Activated naive CD8-positive, alpha-beta T cell treated with anti-CD3 and anti-CD28 coated beads, Interleukin-2, amount 50 U/mL, for 24 hours (primary cell): ENCODE measurements around the gene SAPCD2.
"Not testable (repeated sequence)": the region's sequence is repeated elsewhere in the genome, so short reads cannot be mapped to it uniquely, and the experiment has no call there.

Experiments used
- ATAC-seq: fragments of 150-1000 bp; cut with Tn5 transposase; one replicate; pipeline ENCODE4 v1.10.0; 2021
- DNase-seq: peaks from one replicate; pipeline ENCODE4 v3.0.0; 2021
- H3K27ac Mint-ChIP-seq: one replicate; pipeline ENCODE4 v1.8.0; 2021; ENCODE audit warnings: mild to moderate bottlenecking, mixed read lengths
- H3K27me3 Mint-ChIP-seq: one replicate; pipeline ENCODE4 v1.8.0; 2021; ENCODE audit warnings: mixed read lengths
- H3K36me3 Mint-ChIP-seq: one replicate; pipeline ENCODE4 v1.8.0; 2021; ENCODE audit warnings: low read depth, mixed read lengths
- H3K4me1 Mint-ChIP-seq: one replicate; pipeline ENCODE4 v1.8.0; 2021; ENCODE audit warnings: mixed read lengths
- H3K4me3 Mint-ChIP-seq: one replicate; pipeline ENCODE4 v1.8.0; 2021; ENCODE audit warnings: mild to moderate bottlenecking, moderate library complexity, mixed read lengths
- H3K9me3 Mint-ChIP-seq: one replicate; pipeline ENCODE4 v1.8.0; 2021; ENCODE audit warnings: mixed read lengths

SAPCD2 gene, protein sequence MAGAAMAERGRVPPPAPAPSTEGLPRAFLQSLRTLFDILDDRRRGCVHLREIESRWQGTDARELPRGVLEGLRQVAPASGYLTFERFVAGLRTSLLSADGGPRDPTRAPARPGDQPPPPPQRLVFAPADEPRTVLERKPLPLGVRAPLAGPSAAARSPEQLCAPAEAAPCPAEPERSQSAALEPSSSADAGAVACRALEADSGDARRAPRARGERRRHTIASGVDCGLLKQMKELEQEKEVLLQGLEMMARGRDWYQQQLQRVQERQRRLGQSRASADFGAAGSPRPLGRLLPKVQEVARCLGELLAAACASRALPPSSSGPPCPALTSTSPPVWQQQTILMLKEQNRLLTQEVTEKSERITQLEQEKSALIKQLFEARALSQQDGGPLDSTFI

DNA sequence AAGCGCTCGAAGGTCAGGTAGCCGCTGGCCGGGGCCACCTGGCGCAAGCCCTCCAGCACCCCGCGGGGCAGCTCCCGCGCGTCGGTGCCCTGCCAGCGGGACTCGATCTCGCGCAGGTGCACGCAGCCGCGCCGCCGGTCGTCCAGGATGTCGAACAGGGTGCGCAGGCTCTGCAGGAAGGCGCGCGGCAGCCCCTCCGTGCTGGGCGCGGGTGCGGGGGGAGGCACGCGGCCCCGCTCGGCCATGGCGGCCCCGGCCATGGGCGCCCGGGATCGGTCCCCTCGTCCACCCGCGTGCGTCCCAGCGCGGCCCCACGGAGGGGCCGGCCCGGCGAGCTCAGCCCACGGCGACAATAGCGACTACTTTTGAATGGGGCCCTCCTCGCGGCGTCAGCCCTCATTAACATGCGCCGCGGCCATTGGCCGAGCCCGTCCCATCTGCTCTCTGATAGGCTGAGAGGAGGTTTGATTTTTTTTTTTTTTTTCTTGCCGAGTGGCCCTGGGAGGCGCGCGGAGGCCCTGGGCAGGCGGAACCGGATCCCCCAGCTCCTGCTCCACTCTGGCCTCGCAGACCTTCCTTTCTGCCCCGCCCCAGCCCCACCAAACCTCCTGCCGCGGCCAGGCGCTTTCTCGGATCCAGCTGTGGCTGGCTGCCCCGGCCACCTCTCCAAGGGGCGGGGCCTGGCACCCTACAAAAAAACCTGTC, at the start of gene SAPCD2:
TSS of gene SAPCD2 (minus strand) at position 357 of the 705 bp plus-strand sequence. CDS start at position 260, 97 bp downstream.
- Mint-ChIP-seq H3K27ac (peak within 1 kb of the TSS; percentile 72), H3K36me3 (no peaks in the 10 kb centered on the region), H3K9me3 (no peaks in the 10 kb centered on the region), H3K27me3 (no peaks in the 10 kb centered on the region), H3K4me1 (peaks cover 19% of the 10 kb centered on the region), H3K4me3 (peak within 1 kb of the TSS; percentile 77)
- peak; percentile 87 for ATAC-seq
- DNase-seq, result peak; percentile 81

GRCh38 chr9:137118092-137118603, 47.8 kb upstream of the SAPCD2 start:
- H3K9me3 Mint-ChIP-seq, H3K4me3 Mint-ChIP-seq, H3K27me3 Mint-ChIP-seq, H3K36me3 Mint-ChIP-seq, DNase-seq, ATAC-seq, H3K27ac Mint-ChIP-seq: not testable (repeated sequence)
- peaks cover 25% of the 10 kb centered on the region for H3K4me1 Mint-ChIP-seq

DNA sequence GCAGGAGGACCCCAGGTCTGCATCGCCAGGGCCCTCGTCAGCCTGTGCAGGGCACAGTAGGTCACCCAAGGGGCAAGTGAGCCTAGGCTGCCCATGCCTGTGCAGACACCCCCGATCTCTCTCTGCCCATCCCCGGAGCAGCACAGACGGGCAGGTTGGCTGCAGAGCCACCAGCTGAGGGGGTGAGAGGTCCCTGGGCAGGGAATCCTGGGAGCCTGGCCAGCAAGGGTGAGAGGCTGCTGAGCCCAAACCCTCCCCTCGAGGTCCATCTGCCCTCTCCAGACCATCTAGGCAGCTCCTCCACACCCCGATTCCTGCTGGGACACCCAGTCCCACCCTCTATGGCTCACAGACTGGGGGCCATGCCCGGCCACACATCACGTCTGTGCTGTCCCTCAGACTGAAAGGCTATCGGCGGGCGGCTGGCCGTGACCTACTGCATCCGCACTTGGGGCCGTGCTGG, 46.9 kb upstream of the SAPCD2 start:
- Mint-ChIP-seq H3K36me3 (peaks cover 2% of the 10 kb centered on the region), H3K27me3 (no peaks in the 10 kb centered on the region), H3K4me1 (peaks cover 23% of the 10 kb centered on the region), H3K27ac (no peak overlapping the region), H3K4me3 (no peak overlapping the region), H3K9me3 (no peaks in the 10 kb centered on the region)
- ATAC-seq, result no peak
- no peak for DNase-seq

- ATAC-seq (no peak), DNase-seq (no peak)
- Mint-ChIP-seq H3K4me3 (no peak overlapping the region), H3K27me3 (no peaks in the 10 kb centered on the region), H3K36me3 (peaks cover 2% of the 10 kb centered on the region), H3K9me3 (no peaks in the 10 kb centered on the region), H3K27ac (no peak overlapping the region), H3K4me1 (peaks cover 18% of the 10 kb centered on the region)
Measured at GRCh38 chr9:137116728-137117127, 46.4 kb upstream of the SAPCD2 start.

GRCh38 chr9:137116027-137116507, 45.7 kb upstream of the SAPCD2 start:
- Mint-ChIP-seq H3K9me3 (no peaks in the 10 kb centered on the region), H3K36me3 (peaks cover 2% of the 10 kb centered on the region), H3K4me3 (no peak overlapping the region), H3K4me1 (peaks cover 16% of the 10 kb centered on the region), H3K27me3 (no peaks in the 10 kb centered on the region), H3K27ac (no peak overlapping the region)
- DNase-seq (no peak), ATAC-seq (no peak)

GRCh38 chr9:137115394-137116026, 45.2 kb upstream of the SAPCD2 start:
- ATAC-seq, result no peak
- H3K36me3 Mint-ChIP-seq, result peaks cover 5% of the 10 kb centered on the region
- no peaks in the 10 kb centered on the region for H3K9me3 Mint-ChIP-seq
- H3K4me1 Mint-ChIP-seq, result peaks cover 16% of the 10 kb centered on the region
- peak overlapping the region; percentile 21 for H3K4me3 Mint-ChIP-seq
- no peak overlapping the region for H3K27ac Mint-ChIP-seq
- H3K27me3 Mint-ChIP-seq, result no peaks in the 10 kb centered on the region
- DNase-seq, result no peak

DNA sequence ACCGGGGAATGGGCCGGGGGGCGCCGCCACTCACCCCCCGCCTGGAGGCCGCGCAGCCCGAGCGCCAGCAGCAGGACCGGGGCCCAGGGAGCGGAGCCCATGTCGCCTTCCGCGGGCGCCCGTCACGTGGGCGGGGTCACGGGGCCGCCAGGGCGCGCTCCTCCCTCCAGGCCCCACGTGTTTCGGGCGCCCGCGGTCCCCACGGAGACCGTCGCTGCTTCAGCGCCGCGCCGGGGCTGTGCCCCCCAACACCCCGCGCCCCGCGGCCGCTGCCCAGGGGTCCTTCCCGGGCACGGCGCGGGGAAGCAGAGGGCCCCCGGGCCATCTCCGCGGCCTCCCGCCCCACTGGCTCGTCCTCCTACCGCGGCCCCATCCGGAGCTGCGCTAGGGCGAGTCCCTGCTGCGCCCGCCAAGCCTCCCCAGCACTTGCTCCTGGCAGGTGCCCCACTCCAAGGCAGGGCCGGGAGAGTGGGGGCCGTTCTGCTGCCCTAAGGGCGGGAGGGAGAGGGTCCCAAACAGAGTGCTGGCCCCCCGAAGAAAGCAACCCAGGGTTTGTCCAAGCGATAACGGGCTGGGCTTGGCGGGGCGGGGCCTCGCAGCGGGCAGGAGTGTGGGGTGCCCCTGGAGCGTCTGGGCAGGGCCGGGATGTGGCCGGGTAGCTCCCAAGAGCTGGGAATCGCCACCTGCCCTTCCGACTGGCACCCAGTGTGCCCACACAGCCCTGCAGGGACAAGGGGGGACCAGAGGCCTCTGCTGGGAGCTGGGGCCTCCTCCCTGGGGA, 44.4 kb upstream of the SAPCD2 start, which contains the start of gene DPP7:
TSS of gene DPP7 (minus strand) at position 121 of the 781 bp plus-strand sequence. CDS start at position 101, 20 bp downstream.
- DNase-seq (peak; percentile 85), ATAC-seq (peak; percentile 84)
- Mint-ChIP-seq H3K4me3 (peak within 1 kb of the TSS; percentile 78), H3K36me3 (peaks cover 5% of the 10 kb centered on the region), H3K4me1 (peaks cover 16% of the 10 kb centered on the region), H3K27ac (peak within 1 kb of the TSS; percentile 70), H3K27me3 (no peaks in the 10 kb centered on the region), H3K9me3 (no peaks in the 10 kb centered on the region)

GRCh38 chr9:137114220-137114612, 43.9 kb upstream of the SAPCD2 start:
- peak overlapping the region; percentile 68 for H3K4me3 Mint-ChIP-seq
- peaks cover 5% of the 10 kb centered on the region for H3K36me3 Mint-ChIP-seq
- peaks cover 13% of the 10 kb centered on the region for H3K4me1 Mint-ChIP-seq
- H3K27me3 Mint-ChIP-seq, result no peaks in the 10 kb centered on the region
- DNase-seq (no peak), ATAC-seq (no peak)
- H3K27ac Mint-ChIP-seq, result no peak overlapping the region
- no peaks in the 10 kb centered on the region for H3K9me3 Mint-ChIP-seq

- Mint-ChIP-seq H3K36me3 (peaks cover 5% of the 10 kb centered on the region), H3K27ac (peak overlapping the region; percentile 70), H3K4me3 (peak overlapping the region; percentile 78), H3K4me1 (peaks cover 7% of the 10 kb centered on the region), H3K9me3 (no peaks in the 10 kb centered on the region), H3K27me3 (no peaks in the 10 kb centered on the region)
- no peak for ATAC-seq
- DNase-seq, result no peak
Measured at GRCh38 chr9:137113385-137114159, 43.2 kb upstream of the SAPCD2 start.

- no peaks in the 10 kb centered on the region for H3K9me3 Mint-ChIP-seq
- peaks cover 7% of the 10 kb centered on the region for H3K4me1 Mint-ChIP-seq
Measured at GRCh38 chr9:137112564-137113384, 42.4 kb upstream of the SAPCD2 start.

DNA sequence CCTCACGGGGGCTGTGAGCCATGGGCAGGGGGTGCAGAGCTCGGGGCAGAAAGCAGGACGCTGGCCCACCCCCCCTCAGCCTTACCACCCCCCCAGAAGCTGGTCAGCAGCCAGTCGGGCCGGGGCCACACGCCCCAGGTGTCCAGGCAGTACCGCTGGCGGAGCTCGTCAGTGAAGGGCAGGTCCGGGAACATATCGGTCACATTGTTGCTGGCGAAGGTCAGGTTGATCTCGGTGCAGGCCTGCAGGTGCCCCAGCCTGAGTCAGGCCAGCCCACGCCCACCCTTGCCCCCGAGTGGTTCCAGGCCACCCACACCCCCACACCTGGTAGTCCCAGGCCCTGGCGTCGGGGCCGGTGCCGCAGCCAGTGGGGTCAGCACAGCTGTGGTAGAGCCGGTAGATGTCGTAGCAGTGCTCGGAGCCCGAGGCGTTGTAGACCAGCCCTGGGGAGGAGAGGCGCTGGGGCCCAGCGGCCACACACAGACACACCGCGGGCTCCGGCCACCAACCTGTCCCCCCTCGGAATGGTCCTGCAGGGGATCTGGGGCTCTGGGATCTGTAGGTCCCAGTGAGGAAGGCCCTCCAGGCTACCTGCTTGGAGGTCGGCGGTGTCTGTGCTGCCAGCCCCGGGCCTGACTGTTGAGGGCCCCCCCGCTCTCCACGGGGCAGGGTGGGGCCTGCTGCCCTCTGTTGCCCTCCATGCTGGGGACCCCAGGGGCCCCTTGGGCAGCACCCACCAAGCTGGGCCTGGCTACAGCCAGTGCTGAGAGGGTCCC, 41.6 kb upstream of the SAPCD2 start:
- no peak for ATAC-seq
- Mint-ChIP-seq H3K36me3 (peaks cover 8% of the 10 kb centered on the region), H3K27ac (no peak overlapping the region), H3K4me3 (no peak overlapping the region), H3K9me3 (no peaks in the 10 kb centered on the region), H3K4me1 (peaks cover 7% of the 10 kb centered on the region), H3K27me3 (no peaks in the 10 kb centered on the region)
- no peak for DNase-seq

More at GRCh38 chr9:137112564-137113384, 42.4 kb upstream of the SAPCD2 start:
- peak overlapping the region; percentile 78 for H3K4me3 Mint-ChIP-seq
- H3K27me3 Mint-ChIP-seq, result no peaks in the 10 kb centered on the region
- DNase-seq (no peak), ATAC-seq (no peak)
- peak overlapping the region; percentile 70 for H3K27ac Mint-ChIP-seq
- peaks cover 8% of the 10 kb centered on the region for H3K36me3 Mint-ChIP-seq
